NCI-H748 treated with DMSO at 0.1 percent for 48 hours (cell line): Measurements from ENCODE around the gene MRPL38.
"Not testable (repeated sequence)": the region's sequence is repeated elsewhere in the genome, so short reads cannot be mapped to it uniquely, and the experiment has no call there.

Experiments used
- DNase-seq: peaks from one replicate; lab custom pipeline; 2025; lab: John Stamatoyannopoulos, UW

Gene MRPL38

GRCh38 chr17:75896415-75897159 is 8.1 kb downstream of the MRPL38 start, which contains the start of gene TRIM65:
Gene TRIM65, minus strand, starts transcription at chr17:75896951. Its CDS starts 14 bp downstream, at chr17:75896937.
- peak; percentile 28 for DNase-seq

- no peak for DNase-seq
Observed at GRCh38 chr17:75895370-75896155, 9.1 kb downstream of the MRPL38 start.

GRCh38 chr17:75894049-75894733 is 10.5 kb downstream of the MRPL38 start:
- DNase-seq = no peak

- no peak for DNase-seq
Observed at GRCh38 chr17:75893305-75894048, 11.2 kb downstream of the MRPL38 start.

GRCh38 chr17:75892556-75893224 is 12.0 kb downstream of the MRPL38 start:
- no peak for DNase-seq

- no peak for DNase-seq
Observed at GRCh38 chr17:75891605-75892555, 12.8 kb downstream of the MRPL38 start.

- no peak for DNase-seq
Observed at GRCh38 chr17:75891022-75891604, 13.6 kb downstream of the MRPL38 start.

GRCh38 chr17:75889454-75889853 is 15.2 kb downstream of the MRPL38 start:
- no peak for DNase-seq

- DNase-seq = no peak
Observed at GRCh38 chr17:75888484-75888883, 16.2 kb downstream of the MRPL38 start.

GRCh38 chr17:75885860-75886259 is 18.8 kb downstream of the MRPL38 start:
- DNase-seq = not testable (repeated sequence)

GRCh38 chr17:75885431-75885830 is 19.3 kb downstream of the MRPL38 start:
- DNase-seq = no peak

GRCh38 chr17:75881678-75882454 is 22.8 kb downstream of the MRPL38 start:
- DNase-seq = no peak

- no peak for DNase-seq
Observed at GRCh38 chr17:75880266-75880665, 24.4 kb downstream of the MRPL38 start.

GRCh38 chr17:75878174-75878998 is 26.3 kb downstream of the MRPL38 start, which contains the start of gene TRIM47:
Gene TRIM47, minus strand, starts transcription at chr17:75878581. Its CDS starts 33 bp downstream, at chr17:75878548.
- no peak for DNase-seq

GRCh38 chr17:75877752-75878173 is 26.9 kb downstream of the MRPL38 start:
- DNase-seq = no peak

- DNase-seq = no peak
Observed at GRCh38 chr17:75876938-75877751, 27.5 kb downstream of the MRPL38 start.
